ENCODE results near the gene PRRT4. TPM values are rescaled to one million over a fixed set of nuclear protein-coding genes. Genes with fewer than 3 reads are reported as not detected.
A peak's percentile ranks its signal among the peaks of the same experiment; 100 is the strongest.

The PRRT4 gene
- total and polyA plus RNA-seq, 9 of the 15 experiments (the other 6 are each of a cell fraction or from before 2014, with no cell fraction given), result not detected

- intact Hi-C loops (cut with micrococcal nuclease), result no loop called here
These were observed 45.1 kb upstream of the PRRT4 start for GRCh38 chr7:128406314-128407232.

More at GRCh38 chr7:128406314-128407232, 45.1 kb upstream of the PRRT4 start:
- no peak for ATAC-seq
- Histone ChIP-seq H3K27me3 (ENCODE audit: control insufficient read depth in 2 of 2, insufficient read depth in 2 of 2, low read length in 2 of 2) (no peaks in the 10 kb centered on the region), H3K9me1 (ENCODE audit: control insufficient read depth, insufficient read depth, low read length) (no peaks in the 10 kb centered on the region), H4K20me1 (replicated peaks; ENCODE audit: control insufficient read depth, insufficient read depth, low read length) (no peaks in the 10 kb centered on the region; the same call in 1 of the 2 replicates), H3K4me1 (replicated peaks in 1 of 2; ENCODE audit: control insufficient read depth in 2 of 2, insufficient read depth in 2 of 2, low read length in 2 of 2) (peaks cover 54 to 68% of the 10 kb centered on the region in 2 experiments), H3K4me3 (no peak overlapping the region), H3K9ac (ENCODE audit: insufficient read depth in 1 of 2, low read depth in 2 of 2, low read length in 2 of 2) (peak overlapping the region in 1 of 2 experiments; percentile 90; a peak in 2 of 4 replicates), H3K36me3 (ENCODE audit: control insufficient read depth, insufficient read depth, low read length) (peaks cover 25% of the 10 kb centered on the region; the same call in 2 of the 3 replicates), H3K79me2 (ENCODE audit: control insufficient read depth, insufficient read depth, low read length) (peaks cover 30% of the 10 kb centered on the region), H3K27ac (ENCODE audit: extremely low read depth, low read depth, low read length) (peak overlapping the region; percentile 25; the same call in 1 of the 3 replicates), H3K4me2 (ENCODE audit: insufficient read depth, low read length) (peak overlapping the region; percentile 26; the same call in 1 of the 2 replicates), H2AFZ (ENCODE audit: low read depth, low read length) (peak overlapping the region; percentile 35; the same call in 1 of the 2 replicates), H3K9me3 (replicated peaks; ENCODE audit: control insufficient read depth, insufficient read depth, low read depth, low read length) (no peaks in the 10 kb centered on the region)
- FAIRE-seq, result no peak
- ChIA-PET POLR2A (interaction anchor here (0.6 to 2.7 kb wide), 6 partner anchors 8 to 63 kb away, joined by 3 to 10 read pairs (median 4); partner anchors contain the start of gene RBM28), CTCF (ENCODE audit: low intra/inter-chr PET ratio) (no interaction called here)
- DNase-seq (ENCODE audit: extremely low read depth in 1 of 4, low spot score in 3 of 4), result peak in 2 of 4 experiments; percentile 35 to 54
- 40% methylated on average over 16 of the region's 17 CpGs for WGBS (ENCODE audit: insufficient coverage, low coverage, missing lambda C conversion rate)
- TF ChIP-seq SMAD2 (IDR thresholded peaks at IDR 0.05; ENCODE audit: low read depth, low read length), result no peak
- 0 out of 2 replicates have a peak, but pooled peaks have one; percentile 1 for TF ChIP-seq EGR1 (conservative IDR thresholded peaks at IDR 0.05)
- TF ChIP-seq ZNF586 (CRISPR knock-in tag; conservative IDR thresholded peaks at IDR 0.05), result no peak
- 0 out of 2 replicates have a peak, but pooled peaks have one; percentile 2 for TF ChIP-seq ZBTB7A (IDR thresholded peaks at IDR 0.05; ENCODE audit: borderline replicate concordance, control insufficient read depth, low read depth, low read length)
- peak; percentile 19; the same call in 1 of the 2 replicates for TF ChIP-seq ESRRA (IDR thresholded peaks at IDR 0.05; ENCODE audit: borderline replicate concordance, low read depth)
- TF ChIP-seq, protein P1, sequence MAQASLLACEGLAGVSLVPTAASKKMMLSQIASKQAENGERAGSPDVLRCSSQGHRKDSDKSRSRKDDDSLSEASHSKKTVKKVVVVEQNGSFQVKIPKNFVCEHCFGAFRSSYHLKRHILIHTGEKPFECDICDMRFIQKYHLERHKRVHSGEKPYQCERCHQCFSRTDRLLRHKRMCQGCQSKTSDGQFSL (CRISPR knock-in tag; IDR thresholded peaks at IDR 0.05), result peak; percentile 91
- TF ChIP-seq, protein P1 (tag; IDR thresholded peaks at IDR 0.05), result peak in 1 of 2 experiments; percentile 76; a peak in 2 of 4 replicates
- TF ChIP-seq ZFX (CRISPR knock-in tag; IDR thresholded peaks at IDR 0.05), result no peak
- TF ChIP-seq ZNF511 (CRISPR knock-in tag; IDR thresholded peaks at IDR 0.05), result no peak
- TF ChIP-seq SMAD1 (IDR thresholded peaks at IDR 0.05; ENCODE audit: low read depth, low read length, partially characterized antibody), result no peak
- TF ChIP-seq VEZF1 (CRISPR knock-in tag; IDR thresholded peaks at IDR 0.05), result no peak
- no peak for TF ChIP-seq ZBTB34 (CRISPR knock-in tag; IDR thresholded peaks at IDR 0.05)
- TF ChIP-seq XRCC5 (IDR thresholded peaks at IDR 0.05; ENCODE audit: low read depth, low read length), result 0 out of 2 replicates have a peak, but pooled peaks have one; percentile 21
- no peak for TF ChIP-seq TEAD2 (tag; IDR thresholded peaks at IDR 0.05)
- no TSS peak for BruUV-seq (replicated peaks)
- in situ Hi-C loops (cut with MboI), result no loop called here

All from K562 (cell line).